K562 (cell line): ENCODE results near the gene PIEZO2. TPM values are rescaled to one million over a fixed set of nuclear protein-coding genes. Genes with fewer than 3 reads are reported as not detected.

ENCODE experiments used
- ATAC-seq: fragments of 200-7000 bp; cut with Tn5 transposase; 3 replicates; pipeline ENCODE4 v1.9.1; 2020; ENCODE audit warnings: moderate library complexity
- BruUV-seq: library from RNA; stranded (reverse); fragments of 400-500 nt; replicated peaks from 2 replicates; lab custom pipeline; 2021; lab: Mats Ljungman, UMichigan
- CTCF ChIA-PET: fragments of 300-600 bp; formaldehyde crosslinking; extraction: SDS; loops from one replicate; lab custom pipeline; 2021; ENCODE audit warnings: low intra/inter-chr PET ratio; lab: Yijun Ruan, JAX
- POLR2A ChIA-PET: fragments of 300-600, 350-650 bp; sonication (Branson Sonifier 250); formaldehyde crosslinking; extraction: SDS; loops from one replicate; lab custom pipeline; 2021; ENCODE audit warnings: antibody characterized with exemption, inconsistent platforms; lab: Yijun Ruan, JAX
- DNase-seq, 4 experiments: peaks; one replicate each; pipeline versions ENCODE4 v3.0.0 to v3.0.0-alpha.2; 2011 to 2018; ENCODE audit warnings: low spot score in 3 of 4, mixed read lengths in 3 of 4; ENCODE audit errors: extremely low read depth in 1 of 4
- FAIRE-seq: peaks from 2 replicates; lab custom pipeline; 2011; peaks lifted over from hg19 to GRCh38; lab: Jason Lieb, UNC
- H2AFZ ChIP-seq: 2 replicates; pipeline ENCODE4 v1.6.0; 2011; ENCODE audit warnings: low read depth, low read length, control low read depth, inconsistent platforms
- H3K27ac ChIP-seq: fragments of 200-600 bp; 3 replicates; pipeline ENCODE4 v1.8.0; 2011; ENCODE audit warnings: low read depth, mild to moderate bottlenecking, control low read depth, inconsistent platforms, low read length, moderate library complexity, mixed read lengths; ENCODE audit errors: extremely low read depth
- H3K27me3 ChIP-seq, 2 experiments: fragments of 300-600 bp in 1 of 2; 2 replicates in 1 of 2; 3 replicates in 1 of 2; pipeline versions ENCODE4 v1.6.0 to v1.8.0; 2011; ENCODE audit warnings: inconsistent platforms in 2 of 2, low read length in 2 of 2, mild to moderate bottlenecking in 1 of 2, mixed read lengths in 1 of 2, moderate library complexity in 1 of 2; ENCODE audit not compliant: control insufficient read depth in 2 of 2, insufficient read depth in 2 of 2
- H3K36me3 ChIP-seq: fragments of 300-600 bp; 3 replicates; pipeline ENCODE4 v1.8.0; 2011; ENCODE audit warnings: mild to moderate bottlenecking, low read length, inconsistent platforms; ENCODE audit not compliant: control insufficient read depth, insufficient read depth
- H3K4me1 ChIP-seq, 2 experiments: fragments of 200-600 bp in 1 of 2; replicated peaks in 1 of 2; 2 replicates in 1 of 2; 3 replicates in 1 of 2; pipeline versions ENCODE4 v1.5.1 to v1.8.0; 2011; ENCODE audit warnings: inconsistent platforms in 2 of 2, low read length in 2 of 2, mild to moderate bottlenecking in 1 of 2, mixed read lengths in 1 of 2, moderate library complexity in 1 of 2; ENCODE audit not compliant: control insufficient read depth in 2 of 2, insufficient read depth in 2 of 2
- H3K4me2 ChIP-seq: 2 replicates; pipeline ENCODE4 v1.6.1; 2011; ENCODE audit warnings: low read length, control low read depth, inconsistent platforms, mixed read lengths; ENCODE audit not compliant: insufficient read depth
- H3K4me3 ChIP-seq: fragments of 200-600 bp; sonication (generic), shearing (Covaris generic); 2 replicates; pipeline ENCODE4 v1.5.1; 2016; ENCODE audit warnings: control low read depth, inconsistent platforms
- H3K79me2 ChIP-seq: fragments of 200-600 bp; 3 replicates; pipeline ENCODE4 v1.8.0; 2011; ENCODE audit warnings: low read length, inconsistent platforms; ENCODE audit not compliant: control insufficient read depth, insufficient read depth
- H3K9ac ChIP-seq, 2 experiments: 2 replicates each; pipeline versions ENCODE4 v1.6.0 to v1.6.1; 2011; ENCODE audit warnings: low read depth in 2 of 2, low read length in 2 of 2, control low read depth in 1 of 2, inconsistent platforms in 1 of 2, mild to moderate bottlenecking in 1 of 2, mixed read lengths in 1 of 2; ENCODE audit not compliant: insufficient read depth in 1 of 2
- H3K9me1 ChIP-seq: one replicate; pipeline ENCODE4 v1.6.0; 2011; ENCODE audit warnings: inconsistent platforms, mild to moderate bottlenecking, low read length, moderate library complexity; ENCODE audit not compliant: control insufficient read depth, insufficient read depth
- H3K9me3 ChIP-seq: replicated peaks from 2 replicates; pipeline ENCODE4 v1.5.1; 2011; ENCODE audit warnings: low read depth, low read length, inconsistent platforms; ENCODE audit not compliant: control insufficient read depth, insufficient read depth
- H4K20me1 ChIP-seq: replicated peaks from 2 replicates; pipeline ENCODE4 v1.6.1; 2011; ENCODE audit warnings: low read length, inconsistent platforms, mixed read lengths; ENCODE audit not compliant: control insufficient read depth, insufficient read depth
- L3MBTL2 ChIP-seq: fragments of 450-650 bp; IDR thresholded peaks from 2 replicates; pipeline ENCODE4 v1.6.1; 2016; ENCODE audit warnings: mild to moderate bottlenecking, moderate library complexity
- MAFK ChIP-seq: IDR thresholded peaks from 2 replicates; pipeline ENCODE4 v1.6.1; 2011; ENCODE audit warnings: low read length, improper control_type of control experiment
- NFIC ChIP-seq: fragments of 450-650 bp; IDR thresholded peaks from 2 replicates; pipeline ENCODE4 v1.6.1; 2017; ENCODE audit warnings: mild to moderate bottlenecking, inconsistent platforms
- POLR2H ChIP-seq: IDR thresholded peaks from 2 replicates; pipeline ENCODE4 v1.6.1; 2016; ENCODE audit warnings: missing genetic modification characterization, low read depth, mild to moderate bottlenecking, control low read depth, missing compliant biosample characterization, moderate library complexity
- PTBP1 ChIP-seq: fragments of 200-400 bp; formaldehyde crosslinking; IDR thresholded peaks from 2 replicates; pipeline ENCODE4 v1.6.1; 2017; ENCODE audit warnings: low read depth, low read length
- SRSF7 ChIP-seq: fragments of 200-400 bp; formaldehyde crosslinking; optimal IDR thresholded peaks from 2 replicates; pipeline ENCODE3; 2017; ENCODE audit warnings: mild to moderate bottlenecking, low read depth, low read length
- ZNF584 ChIP-seq: fragments of 200-800 bp; sonication (Bioruptor generic); IDR thresholded peaks from 2 replicates; pipeline ENCODE4 v1.6.1; 2016; ENCODE audit warnings: low read depth, mild to moderate bottlenecking, missing genetic modification characterization, missing compliant biosample characterization
- WGBS: fragments of 100-300 bp; shearing (Covaris generic); methylation state at CpG from one replicate; pipeline ENCODE4 v1.1.6; 2016; ENCODE audit warnings: low coverage, mixed read lengths; ENCODE audit not compliant: insufficient coverage; ENCODE audit errors: missing lambda C conversion rate; 5-methylcytosine and 5-hydroxymethylcytosine counted together
- in situ Hi-C: fragments of 300-500 bp; cut with MboI; formaldehyde crosslinking; loops from 4 replicates; pipeline ENCODE4 v1.15.0; 2018; ENCODE audit warnings: inconsistent platforms, mixed read lengths
- intact Hi-C: fragments of 100-400 bp; cut with micrococcal nuclease; formaldehyde crosslinking; loops from 2 replicates; pipeline ENCODE4 v1.14.2; 2022
- polyA plus RNA-seq, 8 experiments: library from polyadenylated mRNA; depleted of rRNA in 4 of 8; stranded (reverse) in 5 of 8; unstranded in 3 of 8; fragments of >200 nt; fragmentation: Nextera tagmentation in 2 of 8; fragmentation: Illumina TruSeq in 1 of 8; extraction: Ambion mirVana in 2 of 8; extraction: Trizol in 1 of 8; gene quantifications; 2 replicates each; pipeline versions ENCODE4 v1.2.1 to v1.2.3, GENCODE V29; 2011 to 2014; ENCODE audit warnings: inconsistent platforms in 1 of 8, missing spikeins in 1 of 8
- total RNA-seq, 7 experiments: library from RNA; depleted of rRNA in 6 of 7; stranded (reverse); fragments of >200 nt in 6 of 7; fragmentation: Illumina TruSeq in 2 of 7; extraction: Trizol in 2 of 7; gene quantifications; 2 replicates each; pipeline versions ENCODE4 v1.2.1 to v1.2.3, GENCODE V29; 2011 to 2021; ENCODE audit warnings: low replicate concordance in 1 of 7

PIEZO2 gene
- total and polyA plus RNA-seq, 9 of the 15 experiments (the other 6 are each of a cell fraction or from before 2014, with no cell fraction given): 0.54 to 4.1 (median 2.0) TPM

DNA sequence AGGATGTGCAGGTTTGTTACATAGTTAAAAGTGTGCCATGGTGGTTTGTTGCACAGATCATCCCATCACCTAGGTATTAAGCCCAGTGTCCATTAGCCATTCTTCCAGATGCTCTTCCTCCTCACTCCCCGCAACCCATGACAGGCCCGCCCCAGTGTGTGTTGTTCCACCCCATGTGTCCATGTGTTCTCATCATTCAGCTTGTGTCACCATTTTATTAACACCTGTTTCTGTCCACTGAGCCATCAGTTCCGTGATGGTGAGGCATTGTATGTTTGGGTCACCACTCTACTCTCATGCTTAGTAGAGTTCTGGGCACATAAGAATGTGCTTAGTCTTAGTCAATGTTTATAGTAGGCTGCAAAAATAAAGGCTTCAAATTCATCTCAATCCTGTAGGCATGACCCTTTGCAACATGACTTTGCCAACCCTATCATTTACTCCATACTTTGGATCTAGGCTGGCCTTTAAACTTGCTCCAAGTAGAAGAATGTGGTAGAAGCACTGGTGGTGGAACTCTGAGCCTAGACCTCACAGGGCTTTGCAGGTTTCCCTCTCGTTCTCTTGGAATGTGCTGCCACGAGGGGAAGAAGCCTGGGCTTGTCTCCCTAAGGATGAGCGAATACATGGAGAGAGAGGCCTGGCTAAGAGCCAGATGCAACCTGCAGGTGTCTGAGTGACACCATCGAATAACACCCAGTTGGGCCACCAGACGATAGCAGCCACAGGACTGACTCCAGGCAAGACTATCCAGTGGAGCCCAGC is 462.0 kb downstream of the PIEZO2 start:
- intact Hi-C loops: no loop called here
- in situ Hi-C loops: no loop called here
- ChIA-PET POLR2A (interaction anchor here (1.1 kb wide), 1 partner anchor 19 kb away, joined by 3 read pairs; no protein-coding TSS in a partner anchor), CTCF (no interaction called here)
- no peaks in the 10 kb centered on the region for H3K36me3 ChIP-seq
- ATAC-seq: no peak
- peaks cover 42 to 47% of the 10 kb centered on the region in 2 experiments; a peak in 4 of 5 replicates for H3K27me3 ChIP-seq
- BruUV-seq: no TSS peak
- no peak overlapping the region for H3K9ac ChIP-seq
- H3K4me2 ChIP-seq: no peak overlapping the region
- DNase-seq: no peak
- no peaks in the 10 kb centered on the region for H3K9me3 ChIP-seq
- no peak for TF ChIP-seq POLR2H
- TF ChIP-seq, all 486 proteins: peak for 0
- Histone ChIP-seq H3K79me2 (no peaks in the 10 kb centered on the region), H3K4me3 (no peak overlapping the region), H3K27ac (no peak overlapping the region), H3K4me1 (no peaks in the 10 kb centered on the region), H3K9me1 (no peaks in the 10 kb centered on the region), H4K20me1 (no peaks in the 10 kb centered on the region; the same call in 1 of the 2 replicates), H2AFZ (no peak overlapping the region)
- WGBS: 1% methylated on average over 8 of the region's 8 CpGs
- no peak for FAIRE-seq

DNA sequence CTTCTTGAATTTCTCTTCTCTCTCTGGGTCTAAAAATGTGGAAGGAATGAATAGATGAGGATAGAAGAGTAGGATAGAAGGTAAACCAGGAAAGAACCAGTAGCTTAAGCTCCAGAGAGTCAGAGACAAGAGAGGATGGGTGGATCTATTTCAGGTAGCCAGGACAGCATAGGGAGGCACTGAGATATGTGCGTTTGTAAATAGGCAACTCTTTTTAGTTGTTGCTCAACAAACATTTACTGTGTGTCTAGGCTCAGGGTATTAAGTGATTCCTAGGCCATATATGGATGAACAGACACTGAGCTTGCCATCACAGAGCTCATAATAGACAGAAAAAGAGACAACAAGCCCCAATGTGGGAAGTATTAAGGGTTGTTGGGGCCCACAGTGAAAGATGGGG is 463.1 kb downstream of the PIEZO2 start:
- no peak for ATAC-seq
- no TSS peak for BruUV-seq
- TF ChIP-seq PTBP1: no peak
- TF ChIP-seq NFIC: no peak
- no peak for TF ChIP-seq MAFK
- TF ChIP-seq SRSF7: no peak
- no peak for TF ChIP-seq L3MBTL2
- TF ChIP-seq ZNF584 (CRISPR knock-in tag): no peak
- FAIRE-seq: no peak
- Histone ChIP-seq H3K4me1 (no peaks in the 10 kb centered on the region), H4K20me1 (no peaks in the 10 kb centered on the region; the same call in 1 of the 2 replicates), H3K9me3 (no peaks in the 10 kb centered on the region), H3K79me2 (no peaks in the 10 kb centered on the region), H2AFZ (no peak overlapping the region), H3K4me3 (no peak overlapping the region), H3K27me3 (peaks cover 49 to 53% of the 10 kb centered on the region in 2 experiments; a peak in 4 of 5 replicates), H3K9ac (no peak overlapping the region), H3K4me2 (no peak overlapping the region), H3K27ac (no peak overlapping the region), H3K9me1 (no peaks in the 10 kb centered on the region), H3K36me3 (no peaks in the 10 kb centered on the region)
- 0% methylated on average over 1 of the region's 1 CpG for WGBS
- CTCF ChIA-PET: no interaction called here
- DNase-seq: no peak
- in situ Hi-C loops (no loop called here), intact Hi-C loops (no loop called here)
- POLR2A ChIA-PET: interaction anchor here (1.1 to 1.6 kb wide), 2 partner anchors 11 to 18 kb away, joined by 3 read pairs; no protein-coding TSS in a partner anchor
